GM12872 (cell line): ENCODE data around the gene MTOR.

Experiments used
- CTCF ChIP-seq: IDR thresholded peaks from 3 replicates; pipeline ENCODE4 v1.5.1; 2011; ENCODE audit warnings: low read depth, mild to moderate bottlenecking, low read length, moderate library complexity; ENCODE audit not compliant: insufficient read depth

Gene MTOR

GRCh38 chr1:11248169-11248568, 14.2 kb downstream of the MTOR start:
- no peak for TF ChIP-seq CTCF

- TF ChIP-seq CTCF: no peak
Observed at GRCh38 chr1:11245904-11246719, 16.2 kb downstream of the MTOR start.

GRCh38 chr1:11245248-11245647, 17.1 kb downstream of the MTOR start:
- TF ChIP-seq CTCF: no peak

- no peak for TF ChIP-seq CTCF
Observed at GRCh38 chr1:11238311-11238710, 24.0 kb downstream of the MTOR start.

GRCh38 chr1:11237356-11237755, 25.0 kb downstream of the MTOR start:
- TF ChIP-seq CTCF: no peak

GRCh38 chr1:11233208-11233607, 29.1 kb downstream of the MTOR start:
- TF ChIP-seq CTCF: no peak

GRCh38 chr1:11229203-11229602, 33.1 kb downstream of the MTOR start:
- TF ChIP-seq CTCF: no peak
